ENCODE results near the gene ADGRF3. TPM values are rescaled to one million over a fixed set of nuclear protein-coding genes. Genes with fewer than 3 reads are reported as not detected.

ADGRF3 gene
- total RNA-seq, 3 donors from 2014 or later = 1.9 to 2.8 (median 2.0) TPM

GRCh38 chr2:26297061-26297460, 49.5 kb downstream of the ADGRF3 start:
- DNase-seq (no peak), ATAC-seq (no peak)
- Mint-ChIP-seq H3K27me3 (ENCODE audit: low read depth) (no peaks in the 10 kb centered on the region), H3K9me3 (no peaks in the 10 kb centered on the region), H3K4me3 (no peak overlapping the region), H3K4me1 (ENCODE audit: low read depth) (no peaks in the 10 kb centered on the region), H3K36me3 (ENCODE audit: insufficient read depth) (no peaks in the 10 kb centered on the region)

GRCh38 chr2:26295511-26295910, 51.1 kb downstream of the ADGRF3 start:
- Mint-ChIP-seq H3K4me3 (no peak overlapping the region), H3K36me3 (ENCODE audit: insufficient read depth) (no peaks in the 10 kb centered on the region), H3K9me3 (no peaks in the 10 kb centered on the region), H3K4me1 (ENCODE audit: low read depth) (no peaks in the 10 kb centered on the region), H3K27me3 (ENCODE audit: low read depth) (no peaks in the 10 kb centered on the region)
- no peak for ATAC-seq
- DNase-seq = no peak

GRCh38 chr2:26292646-26293045, 53.9 kb downstream of the ADGRF3 start:
- no peak for DNase-seq
- Mint-ChIP-seq H3K9me3 (no peaks in the 10 kb centered on the region), H3K36me3 (ENCODE audit: insufficient read depth) (no peaks in the 10 kb centered on the region), H3K4me1 (ENCODE audit: low read depth) (no peaks in the 10 kb centered on the region), H3K27me3 (ENCODE audit: low read depth) (no peaks in the 10 kb centered on the region), H3K4me3 (no peak overlapping the region)
- ATAC-seq = no peak

- Mint-ChIP-seq H3K36me3 (ENCODE audit: insufficient read depth) (peaks cover 7% of the 10 kb centered on the region), H3K9me3 (no peaks in the 10 kb centered on the region), H3K4me3 (no peak overlapping the region), H3K4me1 (ENCODE audit: low read depth) (no peaks in the 10 kb centered on the region), H3K27me3 (ENCODE audit: low read depth) (no peaks in the 10 kb centered on the region)
- ATAC-seq (no peak), DNase-seq (no peak)
Measured at GRCh38 chr2:26290001-26290400, 56.6 kb downstream of the ADGRF3 start.

- Mint-ChIP-seq H3K27me3 (ENCODE audit: low read depth) (no peaks in the 10 kb centered on the region), H3K9me3 (no peaks in the 10 kb centered on the region), H3K4me1 (ENCODE audit: low read depth) (no peaks in the 10 kb centered on the region), H3K4me3 (no peak overlapping the region), H3K36me3 (ENCODE audit: insufficient read depth) (peaks cover 29% of the 10 kb centered on the region)
- DNase-seq (no peak), ATAC-seq (no peak)
Measured at GRCh38 chr2:26285931-26286330, 60.7 kb downstream of the ADGRF3 start.

- peaks cover 37% of the 10 kb centered on the region for H3K36me3 Mint-ChIP-seq (ENCODE audit: insufficient read depth)
Measured at GRCh38 chr2:26284132-26284531, 62.5 kb downstream of the ADGRF3 start.

GRCh38 chr2:26283606-26284005, 63.0 kb downstream of the ADGRF3 start:
- ATAC-seq = no peak
- no peak for DNase-seq
- H3K4me1 Mint-ChIP-seq (ENCODE audit: low read depth) = no peaks in the 10 kb centered on the region
- H3K36me3 Mint-ChIP-seq (ENCODE audit: insufficient read depth) = peaks cover 43% of the 10 kb centered on the region
- H3K9me3 Mint-ChIP-seq = no peaks in the 10 kb centered on the region
- no peak overlapping the region for H3K4me3 Mint-ChIP-seq
- no peaks in the 10 kb centered on the region for H3K27me3 Mint-ChIP-seq (ENCODE audit: low read depth)

More at GRCh38 chr2:26284132-26284531, 62.5 kb downstream of the ADGRF3 start:
- H3K9me3 Mint-ChIP-seq = no peaks in the 10 kb centered on the region
- H3K4me3 Mint-ChIP-seq = no peak overlapping the region
- ATAC-seq (no peak), DNase-seq (no peak)
- no peaks in the 10 kb centered on the region for H3K27me3 Mint-ChIP-seq (ENCODE audit: low read depth)
- H3K4me1 Mint-ChIP-seq (ENCODE audit: low read depth) = no peaks in the 10 kb centered on the region

GRCh38 chr2:26281226-26281625, 65.4 kb downstream of the ADGRF3 start:
- no peak for DNase-seq
- H3K27me3 Mint-ChIP-seq (ENCODE audit: low read depth) = no peaks in the 10 kb centered on the region
- H3K4me3 Mint-ChIP-seq = no peak overlapping the region
- no peak for ATAC-seq
- H3K9me3 Mint-ChIP-seq = no peaks in the 10 kb centered on the region
- H3K36me3 Mint-ChIP-seq (ENCODE audit: insufficient read depth) = peaks cover 49% of the 10 kb centered on the region
- no peaks in the 10 kb centered on the region for H3K4me1 Mint-ChIP-seq (ENCODE audit: low read depth)

GRCh38 chr2:26279886-26280285, 66.7 kb downstream of the ADGRF3 start:
- no peak for ATAC-seq
- no peaks in the 10 kb centered on the region for H3K9me3 Mint-ChIP-seq
- no peaks in the 10 kb centered on the region for H3K27me3 Mint-ChIP-seq (ENCODE audit: low read depth)
- H3K36me3 Mint-ChIP-seq (ENCODE audit: insufficient read depth) = peaks cover 49% of the 10 kb centered on the region
- no peak overlapping the region for H3K4me3 Mint-ChIP-seq
- DNase-seq = no peak
- no peaks in the 10 kb centered on the region for H3K4me1 Mint-ChIP-seq (ENCODE audit: low read depth)

GRCh38 chr2:26276484-26277227, 69.9 kb downstream of the ADGRF3 start:
- H3K9me3 Mint-ChIP-seq = no peaks in the 10 kb centered on the region
- H3K4me3 Mint-ChIP-seq = no peak overlapping the region
- no peak for DNase-seq
- ATAC-seq = no peak
- H3K4me1 Mint-ChIP-seq (ENCODE audit: low read depth) = no peaks in the 10 kb centered on the region
- H3K36me3 Mint-ChIP-seq (ENCODE audit: insufficient read depth) = peaks cover 40% of the 10 kb centered on the region
- H3K27me3 Mint-ChIP-seq (ENCODE audit: low read depth) = no peaks in the 10 kb centered on the region

- peaks cover 9% of the 10 kb centered on the region for H3K4me1 Mint-ChIP-seq (ENCODE audit: low read depth)
- peaks cover 25% of the 10 kb centered on the region for H3K36me3 Mint-ChIP-seq (ENCODE audit: insufficient read depth)
- no peaks in the 10 kb centered on the region for H3K27me3 Mint-ChIP-seq (ENCODE audit: low read depth)
- no peaks in the 10 kb centered on the region for H3K9me3 Mint-ChIP-seq
- ATAC-seq = no peak
- H3K4me3 Mint-ChIP-seq = no peak overlapping the region
- no peak for DNase-seq
Measured at GRCh38 chr2:26274058-26274613, 72.5 kb downstream of the ADGRF3 start.

- no peaks in the 10 kb centered on the region for H3K27me3 Mint-ChIP-seq (ENCODE audit: low read depth)
- peaks cover 9% of the 10 kb centered on the region for H3K4me1 Mint-ChIP-seq (ENCODE audit: low read depth)
- no peak overlapping the region for H3K4me3 Mint-ChIP-seq
- no peaks in the 10 kb centered on the region for H3K9me3 Mint-ChIP-seq
- DNase-seq (no peak), ATAC-seq (no peak)
- peaks cover 20% of the 10 kb centered on the region for H3K36me3 Mint-ChIP-seq (ENCODE audit: insufficient read depth)
Measured at GRCh38 chr2:26273501-26273900, 73.1 kb downstream of the ADGRF3 start.

- Mint-ChIP-seq H3K27me3 (ENCODE audit: low read depth) (no peaks in the 10 kb centered on the region), H3K4me1 (ENCODE audit: low read depth) (peaks cover 9% of the 10 kb centered on the region), H3K9me3 (no peaks in the 10 kb centered on the region), H3K36me3 (ENCODE audit: insufficient read depth) (peaks cover 22% of the 10 kb centered on the region), H3K4me3 (no peak overlapping the region)
- ATAC-seq = no peak
- no peak for DNase-seq
Measured at GRCh38 chr2:26270373-26270772, 76.2 kb downstream of the ADGRF3 start.

- H3K36me3 Mint-ChIP-seq (ENCODE audit: insufficient read depth) = peaks cover 19% of the 10 kb centered on the region
- ATAC-seq = no peak
- no peaks in the 10 kb centered on the region for H3K9me3 Mint-ChIP-seq
- no peaks in the 10 kb centered on the region for H3K27me3 Mint-ChIP-seq (ENCODE audit: low read depth)
- no peak for DNase-seq
- peaks cover 9% of the 10 kb centered on the region for H3K4me1 Mint-ChIP-seq (ENCODE audit: low read depth)
- no peak overlapping the region for H3K4me3 Mint-ChIP-seq
Measured at GRCh38 chr2:26269571-26270158, 76.9 kb downstream of the ADGRF3 start.

Data from activated T-cell treated with anti-CD3 and anti-CD28 coated beads, Interleukin-2, amount 50 U/mL, for 4 hours (primary cell).